ENCODE measurements around the gene XYLT2. TPM values are rescaled to one million over a fixed set of nuclear protein-coding genes. Genes with fewer than 3 reads are reported as not detected.
"Not testable (repeated sequence)": the region's sequence is repeated elsewhere in the genome, so short reads cannot be mapped to it uniquely, and the experiment has no call there.

Gene XYLT2
- total RNA-seq (2014; rRNA removed; shearing (Covaris generic)) = 21.0 and 22.3 TPM in 2 replicates

DNA sequence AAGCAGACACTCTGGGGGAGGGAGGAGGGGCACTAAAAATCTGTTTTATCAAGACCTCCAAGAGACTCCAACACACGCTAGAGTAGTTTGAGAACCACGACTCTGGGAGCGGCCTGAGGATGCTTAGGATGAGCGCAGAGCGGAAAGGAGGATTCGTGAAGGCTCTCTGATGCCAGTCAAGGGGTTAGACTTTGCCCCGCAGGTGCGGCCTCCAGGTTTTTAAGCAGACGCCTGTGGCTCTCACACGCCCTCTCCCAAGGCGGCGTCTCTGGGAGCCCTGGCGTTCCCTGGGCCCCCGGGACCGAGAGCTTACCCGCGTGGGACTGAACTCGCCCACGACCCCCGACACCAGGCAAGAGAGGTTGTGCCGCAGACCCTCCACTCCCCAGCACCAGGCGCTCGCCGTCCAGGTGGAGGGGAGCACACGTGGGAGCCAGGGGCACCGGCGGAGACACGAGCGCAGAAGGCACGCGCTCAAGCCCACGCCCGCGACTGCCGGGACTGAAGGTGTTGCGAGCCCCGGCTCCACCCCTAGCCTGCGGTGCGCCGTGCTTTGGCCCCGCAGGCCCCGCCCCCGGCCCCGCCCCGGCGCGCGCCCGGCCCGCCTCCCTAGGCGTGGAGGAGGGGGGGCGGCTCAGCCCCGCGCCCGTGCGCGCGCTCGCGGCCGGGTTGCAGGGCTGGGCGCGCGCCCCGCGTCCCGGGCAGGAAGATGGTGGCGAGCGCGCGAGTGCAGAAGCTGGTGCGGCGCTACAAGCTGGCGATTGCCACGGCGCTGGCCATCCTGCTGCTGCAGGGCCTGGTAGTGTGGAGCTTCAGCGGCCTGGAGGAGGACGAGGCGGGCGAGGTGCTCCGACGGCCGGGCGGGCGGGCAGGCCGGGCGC, at the start of gene XYLT2:
XYLT2 (plus strand) TSS at position 695 of the 881 bp plus-strand sequence; CDS start at position 710, 15 bp downstream.
- DNase-seq (ENCODE audit: low spot score) = peak; percentile 69

DNA sequence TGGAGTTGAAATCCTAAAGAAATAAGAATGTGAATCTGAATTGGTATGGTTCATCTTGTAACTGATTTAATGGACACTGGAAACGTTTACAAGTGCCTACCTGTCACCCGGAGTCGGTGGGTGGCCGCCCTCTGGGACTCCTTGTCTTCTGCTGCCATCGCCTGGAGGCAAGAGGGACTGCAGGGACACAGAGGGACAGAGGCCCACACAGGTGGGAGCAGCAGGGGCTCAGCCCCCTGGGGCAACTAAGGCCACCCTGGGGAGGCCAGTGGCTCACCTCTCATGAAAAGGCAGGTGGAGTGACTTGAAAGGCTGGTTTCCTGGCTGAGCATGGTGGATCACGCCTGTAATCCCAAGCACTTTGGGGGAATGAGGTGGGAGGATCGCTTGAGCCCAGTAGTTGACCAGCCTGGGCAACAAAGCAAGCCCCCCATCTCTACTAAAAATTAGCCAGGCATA, 48.5 kb upstream of the XYLT2 start:
- DNase-seq (ENCODE audit: low spot score) = peak; percentile 80

DNA sequence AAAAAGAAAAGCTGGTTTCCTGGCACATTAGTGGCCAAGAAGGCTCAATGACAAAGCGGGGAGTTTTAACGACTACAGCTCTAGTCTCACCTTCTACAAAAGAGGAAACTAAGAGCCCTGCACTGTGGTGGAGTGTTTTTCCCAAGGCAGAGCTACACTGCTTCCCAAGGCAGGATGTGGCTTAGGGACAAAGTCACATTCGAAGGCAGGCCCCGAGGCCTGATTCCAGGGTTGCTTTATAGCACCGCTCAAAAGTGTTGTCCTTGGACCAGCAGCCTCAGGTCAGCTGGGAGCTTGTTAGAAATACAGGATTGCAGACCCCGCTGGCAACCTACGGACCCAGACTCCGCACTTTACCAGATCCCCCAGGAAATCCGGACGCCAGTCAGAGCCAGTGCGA, 47.9 kb upstream of the XYLT2 start:
- DNase-seq (ENCODE audit: low spot score) = no peak

DNA sequence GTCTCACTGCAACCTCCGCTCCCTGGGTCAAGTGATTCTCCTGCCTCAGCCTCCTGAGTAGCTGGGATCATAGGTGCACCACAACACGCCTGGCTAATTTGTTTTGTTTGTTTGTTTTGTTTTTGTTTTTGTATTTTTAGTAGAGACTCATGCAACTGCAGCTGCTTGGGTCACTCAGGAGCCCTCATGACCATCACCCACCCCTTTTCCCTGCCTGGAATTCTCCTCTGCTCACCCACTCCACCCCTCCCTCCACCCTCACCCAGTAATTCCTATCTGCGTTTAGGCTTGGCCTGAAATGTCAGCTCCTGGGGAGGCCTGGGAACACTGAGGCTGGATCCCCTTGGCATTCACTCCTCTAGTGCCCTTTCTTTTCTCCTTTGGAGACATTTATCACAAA, 46.1 kb upstream of the XYLT2 start:
- DNase-seq (ENCODE audit: low spot score) = no peak

DNA sequence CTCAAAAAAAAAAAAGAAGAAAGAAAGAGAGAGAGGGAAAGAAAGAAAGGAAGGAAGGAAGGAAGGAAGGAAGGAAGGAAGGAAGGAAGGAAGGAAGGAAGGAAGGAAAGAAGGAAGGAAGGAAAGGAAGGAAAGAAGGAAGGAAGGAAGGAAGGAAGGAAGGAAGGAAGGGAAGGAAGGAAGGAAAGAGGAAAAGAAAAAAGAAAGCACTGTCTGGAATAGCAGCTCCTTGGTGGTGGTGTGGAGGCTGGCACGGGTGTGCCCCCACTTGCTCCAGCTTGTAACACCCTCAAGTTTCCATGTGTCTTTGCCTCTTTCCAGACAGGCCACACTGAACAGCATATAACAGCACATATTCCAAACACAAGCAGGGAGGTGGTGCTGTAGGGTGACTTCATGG, 45.1 kb upstream of the XYLT2 start:
- not testable (repeated sequence) for DNase-seq (ENCODE audit: low spot score)

DNA sequence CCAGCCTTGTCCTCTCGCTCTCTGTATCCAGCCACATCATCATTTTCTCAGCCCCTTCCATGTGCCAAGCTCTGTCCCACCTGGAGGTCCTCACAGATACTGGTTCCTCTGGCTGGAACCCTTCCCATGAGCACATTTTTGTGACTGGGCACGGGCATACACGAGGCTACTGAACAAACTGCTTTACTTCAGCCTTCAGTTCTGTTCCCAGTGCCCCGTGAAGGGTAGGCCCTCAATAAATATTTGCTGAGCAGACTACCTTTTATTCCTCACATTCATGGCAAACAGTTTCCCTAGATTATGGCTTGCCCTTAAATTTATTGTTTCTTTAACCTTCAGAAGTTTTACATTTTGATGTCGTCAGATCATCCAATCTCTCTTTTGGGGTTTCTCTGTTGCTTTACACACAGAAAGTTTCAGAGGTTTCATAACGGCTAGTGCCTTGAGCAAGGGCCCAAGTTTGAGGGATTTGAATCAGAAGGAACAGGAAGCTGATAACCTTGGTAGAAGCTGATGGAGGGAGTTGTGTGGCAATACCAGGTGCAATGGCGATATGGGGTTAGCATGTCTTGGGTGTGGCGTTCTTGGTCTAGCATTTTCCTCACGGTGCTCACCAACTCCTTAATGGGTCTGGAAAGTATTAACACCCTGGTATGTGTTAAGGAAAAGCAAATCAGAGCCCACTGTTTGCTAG, 43.9 kb upstream of the XYLT2 start:
- DNase-seq (ENCODE audit: low spot score) = no peak

DNA sequence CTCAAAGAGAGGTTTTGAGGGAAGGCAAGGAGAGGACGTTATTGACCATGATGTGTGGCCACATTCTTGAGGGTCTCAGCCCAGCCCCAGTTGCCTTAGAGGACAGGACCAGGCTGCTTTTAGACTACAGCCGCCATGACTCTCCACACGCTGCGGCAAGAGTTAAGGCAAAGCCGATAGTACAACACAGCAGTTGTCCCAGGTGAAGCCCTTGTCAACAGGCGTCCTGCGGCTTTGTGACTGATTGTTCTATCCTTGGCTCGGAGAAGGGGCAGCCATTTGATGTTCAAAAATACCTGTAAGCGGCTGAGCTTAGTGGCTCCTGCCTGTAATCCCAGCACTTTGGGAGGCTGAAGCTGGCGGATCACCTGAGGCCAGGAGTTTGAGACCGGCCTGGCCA, 42.9 kb upstream of the XYLT2 start:
- no peak for DNase-seq (ENCODE audit: low spot score)

DNA sequence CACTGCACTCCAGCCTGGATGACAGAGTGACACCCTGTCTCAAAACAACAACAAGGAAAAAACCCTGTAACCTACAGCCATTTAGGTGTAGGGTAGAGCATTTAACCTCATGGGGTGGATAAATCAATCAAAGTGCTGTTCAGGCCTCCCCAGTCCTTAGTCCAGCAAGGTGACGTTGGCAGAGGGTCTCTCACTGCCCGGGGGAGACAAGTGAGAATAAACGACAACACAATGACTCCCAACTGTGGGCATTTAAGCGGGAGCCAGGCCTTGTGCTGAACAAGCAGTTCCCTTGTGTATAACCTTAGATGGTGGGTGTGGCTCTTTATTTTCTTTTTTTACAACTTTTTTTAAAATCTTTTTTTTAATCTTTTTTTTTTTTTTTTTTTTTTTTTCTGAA, 42.3 kb upstream of the XYLT2 start:
- DNase-seq (ENCODE audit: low spot score) = no peak

DNA sequence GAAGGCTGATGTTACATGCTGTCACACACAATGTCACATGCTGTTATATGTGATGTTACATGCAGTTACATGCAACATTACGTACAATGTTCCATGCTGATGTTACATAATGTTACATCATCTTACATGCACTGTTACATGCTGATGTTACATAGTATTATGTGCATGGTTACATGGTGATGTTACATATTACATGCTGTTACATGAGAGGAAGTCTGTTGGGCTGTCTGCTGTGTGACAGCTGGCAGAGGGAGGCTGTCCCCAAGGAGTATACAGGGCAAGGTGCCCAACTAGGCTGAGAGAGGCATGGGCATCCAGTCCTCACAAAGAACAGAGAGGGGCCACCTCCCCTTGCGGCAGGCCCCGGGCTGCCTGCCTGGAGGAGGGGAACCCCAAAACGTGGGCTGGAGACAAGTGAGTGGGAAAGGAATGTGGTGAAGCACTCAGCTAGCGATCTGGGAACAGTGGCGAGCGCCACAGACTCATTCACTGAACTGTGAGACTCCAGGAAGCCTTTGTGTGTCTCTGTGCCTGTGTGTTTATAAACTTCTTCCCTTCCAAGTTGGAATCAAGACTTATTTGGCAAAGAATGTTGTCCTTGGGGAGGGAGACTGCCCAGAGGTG, 41.0 kb upstream of the XYLT2 start:
- DNase-seq (ENCODE audit: low spot score) = peak; percentile 45

DNA sequence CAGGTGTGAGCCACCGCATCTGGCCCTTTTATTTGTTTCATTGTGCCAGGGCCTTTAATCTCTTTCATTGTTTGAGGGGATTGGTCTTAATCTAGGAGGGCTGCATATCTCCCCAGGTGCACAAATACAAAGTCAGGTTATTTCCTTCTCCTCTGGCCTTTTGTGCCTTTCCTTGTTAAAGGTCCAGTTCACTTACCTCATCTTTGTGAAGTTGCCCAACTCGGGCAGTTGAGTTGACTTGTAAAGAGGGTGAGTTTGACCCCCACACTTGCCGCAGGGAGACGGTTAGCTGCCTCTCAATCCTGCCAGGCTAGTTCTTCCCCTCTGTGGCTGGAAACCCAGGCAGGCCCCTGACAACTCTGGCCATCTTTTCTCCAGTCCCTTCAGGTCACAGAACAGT, 38.3 kb upstream of the XYLT2 start:
- DNase-seq (ENCODE audit: low spot score) = no peak

DNA sequence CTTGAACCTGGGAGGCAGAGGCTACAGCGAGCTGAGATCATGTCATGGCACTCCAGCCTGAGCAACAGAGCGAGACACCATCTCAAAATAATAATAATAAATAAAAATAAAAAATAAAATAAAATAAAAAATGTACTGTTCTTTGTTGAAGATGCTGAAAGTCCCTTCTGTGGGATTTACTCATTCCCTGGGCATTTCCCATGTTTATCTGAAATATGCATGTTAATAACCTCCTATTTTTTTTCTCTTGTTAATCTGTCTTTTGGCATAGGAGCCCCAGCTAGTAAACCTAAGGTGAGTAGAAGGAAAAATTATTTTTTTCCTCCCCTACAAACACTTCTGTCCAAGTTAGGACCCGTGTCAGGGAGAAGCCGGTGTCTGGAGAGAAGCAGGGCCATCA, 37.3 kb upstream of the XYLT2 start:
- no peak for DNase-seq (ENCODE audit: low spot score)

DNA sequence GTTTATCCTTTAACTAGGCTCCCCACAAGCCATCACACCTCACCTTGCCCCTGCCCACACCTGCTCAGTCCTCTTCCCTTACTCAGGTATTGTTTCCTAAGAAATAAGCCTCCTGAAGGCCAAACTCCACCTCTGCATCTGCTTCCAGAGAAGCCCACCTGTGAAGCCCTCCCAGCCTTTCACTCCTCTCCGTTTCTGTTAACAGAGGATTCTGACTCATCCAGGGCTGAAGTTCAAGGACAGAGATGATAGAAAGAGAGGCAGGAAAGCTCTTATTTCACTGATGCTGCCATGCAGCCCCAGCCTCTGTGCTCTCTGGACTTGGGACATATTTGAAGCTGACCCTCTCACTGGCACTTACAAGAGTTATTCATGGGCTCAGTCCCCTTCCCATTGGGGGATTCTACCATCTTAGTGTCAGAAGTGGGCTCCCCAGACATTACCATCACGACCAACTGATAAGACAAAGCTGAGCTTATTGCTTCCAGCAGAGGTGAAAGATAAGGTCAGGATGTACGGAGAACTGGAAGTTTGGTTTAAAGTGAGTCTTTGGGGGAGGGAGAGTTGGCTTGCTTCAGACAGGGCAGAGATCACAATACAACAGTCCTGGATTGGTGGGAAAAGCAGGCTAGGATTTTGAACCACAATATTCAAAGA, 35.3 kb upstream of the XYLT2 start:
- no peak for DNase-seq (ENCODE audit: low spot score)

DNA sequence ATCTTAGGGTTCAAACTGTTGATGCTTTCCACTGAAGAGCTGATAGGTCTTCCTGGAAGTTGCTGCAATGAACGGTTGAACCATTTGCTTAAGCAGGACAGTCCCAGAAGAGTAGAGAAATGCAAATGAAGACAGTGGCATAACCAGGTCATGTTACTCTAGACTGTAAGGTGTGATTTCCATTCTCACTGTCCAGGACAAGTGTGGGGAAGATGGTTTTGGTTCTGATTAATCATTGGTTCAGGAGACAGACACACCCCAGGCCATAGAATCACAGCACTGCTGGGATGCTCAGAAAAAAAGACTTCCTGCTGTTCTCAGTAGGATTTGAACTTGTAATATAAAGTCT, 34.8 kb upstream of the XYLT2 start:
- no peak for DNase-seq (ENCODE audit: low spot score)

DNA sequence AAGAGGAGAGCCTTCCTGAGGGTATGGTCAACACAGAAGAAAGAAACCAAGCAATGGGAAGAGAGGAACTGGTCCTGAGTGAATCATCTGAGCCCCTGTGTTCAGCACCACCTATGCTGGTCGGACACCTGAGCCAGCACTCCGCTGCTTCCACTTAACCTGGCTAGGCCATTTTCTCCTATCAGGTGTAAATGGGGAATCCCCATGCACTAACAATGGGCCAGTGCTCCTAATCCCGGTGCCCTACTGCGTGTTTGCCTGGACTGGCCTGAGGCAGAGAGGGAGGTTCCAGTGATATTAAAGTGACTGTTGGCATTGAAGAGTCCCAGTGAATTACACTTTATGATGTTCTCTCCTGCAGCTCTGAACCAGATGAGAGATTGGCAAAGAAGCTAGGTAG, 34.4 kb upstream of the XYLT2 start:
- DNase-seq (ENCODE audit: low spot score) = no peak

DNA sequence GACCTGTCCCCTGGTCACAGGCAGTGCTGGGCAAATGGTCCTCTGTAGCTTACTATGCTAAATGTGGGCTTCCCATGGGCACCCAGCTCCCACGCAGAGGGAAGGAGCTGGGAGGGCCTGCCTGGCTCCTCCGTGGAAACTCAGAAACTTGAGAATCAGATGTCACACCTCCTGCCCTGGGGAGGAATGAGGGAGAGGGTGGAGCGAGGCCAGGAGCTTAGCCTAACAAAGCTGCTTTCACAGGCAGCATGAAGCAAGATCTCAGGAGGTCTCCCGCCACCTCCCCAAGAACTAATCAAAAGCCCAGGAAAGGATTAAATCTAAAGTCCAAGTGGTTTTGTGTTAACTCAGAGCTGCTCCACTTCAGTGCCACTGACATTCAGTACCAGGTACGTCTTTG, 33.6 kb upstream of the XYLT2 start:
- DNase-seq (ENCODE audit: low spot score) = no peak

DNA sequence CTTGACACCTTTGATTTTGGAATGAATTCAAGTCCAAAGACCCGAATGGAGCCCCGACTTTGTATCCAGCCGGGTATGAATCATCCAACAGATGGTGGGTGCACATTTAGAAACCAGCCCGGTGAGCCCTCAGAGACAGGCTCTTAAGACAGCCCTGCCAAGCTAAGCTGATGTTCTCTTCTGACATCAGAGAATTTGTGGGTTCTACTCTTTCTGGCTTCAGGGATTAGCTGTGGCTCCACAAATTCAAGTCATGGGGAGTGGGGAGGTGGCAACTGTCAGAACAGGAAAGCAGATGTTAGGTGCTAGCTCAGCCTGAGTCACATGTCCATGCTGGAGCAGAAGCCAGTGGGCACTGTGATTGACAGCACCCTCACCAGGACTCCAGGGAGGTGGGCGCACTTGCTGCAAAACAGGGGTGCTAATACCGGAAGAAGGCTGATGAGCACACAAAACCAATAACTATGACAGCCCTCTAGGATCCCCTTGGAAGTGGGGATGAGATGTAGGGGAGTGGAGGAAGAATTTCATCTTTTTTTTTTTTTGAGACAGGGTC, 31.4 kb upstream of the XYLT2 start:
- no peak for DNase-seq (ENCODE audit: low spot score)

DNA sequence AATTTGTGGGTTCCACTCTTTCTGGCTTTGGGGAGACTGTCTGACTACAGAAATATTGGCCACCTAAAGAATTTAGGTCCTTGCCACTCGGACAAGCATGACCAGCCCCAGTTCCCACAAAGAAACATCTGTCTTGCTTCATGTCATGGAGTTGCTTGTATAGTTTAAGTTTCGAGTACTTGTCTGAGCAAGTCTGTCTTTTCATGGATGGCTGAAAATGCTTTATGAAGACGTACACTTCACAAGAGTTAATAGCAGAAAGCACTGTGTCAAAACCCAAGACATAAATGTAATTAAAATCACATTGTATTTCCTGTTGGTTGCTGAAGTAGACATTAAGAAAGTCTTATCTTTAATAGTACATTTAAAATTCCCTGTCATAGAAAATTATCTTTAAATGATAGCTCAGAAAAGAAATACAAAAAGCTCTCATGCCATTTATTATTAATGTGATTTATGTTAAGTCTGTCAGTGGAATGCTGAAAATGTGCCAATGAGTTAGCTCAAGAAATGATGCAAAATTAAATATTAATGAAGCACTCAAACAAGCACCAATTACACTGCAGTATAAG, 29.8 kb upstream of the XYLT2 start:
- DNase-seq (ENCODE audit: low spot score) = no peak

DNA sequence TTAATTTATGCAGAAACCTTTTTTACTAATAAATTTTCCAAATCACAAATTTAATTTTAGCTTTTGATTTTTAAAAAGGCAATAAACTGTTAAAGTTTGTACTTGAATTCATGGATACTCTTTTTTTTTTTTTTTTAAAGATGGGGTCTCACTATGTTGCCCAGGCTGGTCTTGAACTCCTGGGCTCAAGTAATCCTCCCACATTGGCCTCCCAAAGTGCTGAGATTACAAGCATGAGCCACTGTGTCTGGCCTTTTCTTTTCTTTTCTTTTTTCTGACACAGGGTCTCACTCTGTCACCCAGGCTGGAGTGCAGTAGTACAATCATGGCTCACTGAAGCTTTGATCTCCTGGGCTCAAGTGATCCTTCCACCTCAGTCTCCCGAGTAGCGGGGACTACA, 29.3 kb upstream of the XYLT2 start:
- not testable (repeated sequence) for DNase-seq (ENCODE audit: low spot score)

DNA sequence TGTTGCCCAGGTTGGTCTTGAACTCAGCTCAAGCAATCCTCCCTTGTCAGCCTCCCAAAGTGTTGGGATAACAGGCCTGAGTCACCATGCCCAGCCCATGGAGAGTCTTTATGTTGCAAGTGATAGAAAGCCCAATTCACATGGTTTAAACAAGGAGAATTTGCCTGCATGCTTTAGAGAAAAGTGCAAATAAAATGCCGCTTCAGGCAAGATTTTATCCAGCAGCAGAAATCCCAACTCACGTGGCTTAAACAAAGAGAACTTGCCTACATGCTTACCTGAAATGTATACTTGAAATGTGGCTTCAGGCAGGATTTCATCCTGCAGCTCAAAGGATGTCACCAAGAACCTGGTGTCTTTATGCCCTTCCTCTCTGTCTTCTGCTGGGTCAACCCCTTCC, 28.8 kb upstream of the XYLT2 start:
- no peak for DNase-seq (ENCODE audit: low spot score)

DNA sequence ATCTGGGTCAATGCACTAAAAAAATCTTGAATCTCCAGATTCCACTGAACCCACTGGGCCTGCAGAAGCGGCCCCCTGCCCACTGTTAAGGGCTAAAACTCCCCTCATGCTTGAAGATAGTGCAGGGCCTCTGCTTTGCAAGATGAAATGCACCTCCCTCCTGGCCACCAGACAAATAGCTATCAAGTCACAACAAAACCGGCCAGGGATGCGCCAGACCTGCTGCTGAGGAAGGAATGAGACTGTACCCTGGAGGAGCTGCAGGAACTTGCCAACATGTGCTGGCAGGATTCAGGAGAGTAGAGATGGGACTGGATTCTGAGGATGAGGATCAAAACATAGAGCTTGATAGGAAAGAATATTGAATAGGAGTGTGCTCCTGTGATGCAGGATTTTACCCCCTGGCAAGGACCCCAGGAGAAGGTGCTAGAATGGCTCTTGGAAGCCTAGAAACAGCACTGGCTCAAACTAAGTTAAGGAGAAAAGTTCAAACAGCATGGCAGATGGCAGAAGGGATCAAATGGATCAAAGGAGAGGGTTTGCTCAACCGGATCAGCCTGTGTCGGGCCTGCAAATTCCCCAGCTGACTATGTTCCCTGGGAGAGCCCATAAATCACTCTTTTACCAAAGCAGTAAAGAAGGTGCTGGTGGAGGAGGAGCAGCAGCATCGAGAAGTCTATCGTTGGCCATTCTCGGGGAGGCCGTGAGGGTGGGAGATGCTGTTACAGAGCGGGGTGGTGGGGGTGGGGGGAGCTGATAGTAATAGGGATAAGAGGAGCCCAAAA, 27.2 kb upstream of the XYLT2 start:
- DNase-seq (ENCODE audit: low spot score) = no peak

Data from H4 (cell line).